HG02885 (cell line): ENCODE results near the gene TEX51.

Source experiments
- ATAC-seq: cut with Tn5 transposase; IDR thresholded peaks from one replicate; pipeline ENCODE4 v1.9.1; 2021; ENCODE audit warnings: mild to moderate bottlenecking; ENCODE audit not compliant: unreplicated experiment, poor library complexity

The TEX51 gene

DNA sequence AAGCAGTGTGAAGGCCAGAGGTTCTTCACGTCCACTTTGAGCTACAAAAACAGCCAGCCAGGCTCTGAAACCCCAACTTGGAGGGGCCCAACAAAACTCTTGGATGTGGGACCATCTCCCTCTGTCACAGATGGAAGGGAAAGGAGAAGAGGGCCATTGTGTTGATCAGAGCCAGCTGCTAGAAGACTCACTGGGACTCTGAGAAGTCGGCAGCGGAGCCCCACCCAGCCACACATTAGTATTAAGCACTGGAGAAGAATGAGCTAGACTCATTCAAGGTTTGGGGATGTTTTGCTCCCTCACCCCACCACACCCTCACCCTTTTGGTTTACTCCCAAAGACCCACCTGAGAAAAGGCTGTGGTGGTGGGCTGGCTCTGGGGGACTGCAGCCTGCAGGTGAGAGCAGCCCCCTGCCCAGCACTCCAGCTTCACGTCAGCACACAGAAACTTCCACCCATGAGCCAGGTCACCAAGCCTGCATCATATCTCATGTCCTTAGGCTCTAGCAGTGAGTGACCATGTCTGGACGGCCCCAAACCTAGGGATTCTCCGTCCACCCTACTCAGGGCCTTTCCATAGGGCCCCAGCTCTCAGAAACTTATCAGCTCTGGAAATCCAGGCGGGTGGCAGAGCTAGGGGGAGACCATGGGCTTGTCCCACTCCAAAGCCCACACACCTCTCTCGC is 12.6 kb downstream of the TEX51 start:
- no peak for ATAC-seq

DNA sequence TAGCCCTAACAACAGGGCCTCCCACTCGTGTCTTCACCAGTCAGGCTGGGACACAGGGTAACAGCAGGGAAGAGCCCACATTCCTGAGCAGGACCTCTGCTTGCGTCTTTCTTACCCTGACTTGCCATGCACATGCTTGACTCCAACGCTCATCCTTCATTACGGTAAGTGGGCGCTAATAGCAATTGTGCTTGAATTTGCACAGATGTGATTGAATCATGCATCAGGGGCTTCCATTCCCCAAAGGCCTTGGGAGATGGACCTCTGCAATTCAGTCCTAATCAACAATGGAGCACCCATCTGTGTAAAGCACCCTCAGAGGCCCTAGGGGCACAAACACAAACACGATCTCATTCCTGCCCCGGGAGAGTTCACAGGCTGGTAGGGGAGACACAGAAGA is 13.5 kb downstream of the TEX51 start:
- no peak for ATAC-seq

GRCh38 chr2:126913329-126913728 is 14.6 kb downstream of the TEX51 start:
- no peak for ATAC-seq

GRCh38 chr2:126913881-126914615 is 15.4 kb downstream of the TEX51 start:
- ATAC-seq, result no peak

DNA sequence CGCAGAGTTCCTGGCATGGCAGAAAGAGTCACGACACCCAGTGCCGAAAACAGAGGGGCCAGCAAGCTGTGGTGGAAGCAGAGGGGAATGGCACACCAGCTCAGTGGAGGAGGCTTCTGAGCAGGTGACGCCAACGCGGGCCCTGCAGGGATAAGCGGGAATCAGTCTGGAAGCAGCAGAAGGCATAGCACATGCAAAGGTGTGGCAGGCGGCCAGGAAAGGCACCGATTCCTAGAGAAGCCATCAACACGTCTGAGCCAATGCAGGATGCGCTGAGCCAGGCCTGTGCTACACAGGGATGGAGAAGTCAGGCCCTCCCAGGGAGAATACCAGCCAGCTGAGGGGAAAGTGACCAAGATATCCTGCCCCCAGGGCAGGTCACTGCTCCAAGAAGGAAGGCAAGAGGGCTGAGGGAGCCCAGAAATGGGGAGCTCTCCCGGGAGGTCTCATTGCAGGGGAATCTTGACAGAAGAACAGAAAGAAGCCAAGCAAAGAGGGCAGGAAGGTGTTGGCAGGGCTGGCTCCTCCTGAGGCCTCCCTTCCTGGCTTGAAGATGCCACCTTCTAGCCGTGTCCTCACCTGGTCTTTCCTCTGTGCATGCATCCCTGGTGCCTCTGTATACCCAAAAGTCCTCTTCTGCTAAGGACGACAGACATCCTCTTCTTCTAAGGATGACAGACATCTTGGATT is 16.3 kb downstream of the TEX51 start:
- ATAC-seq, result no peak

DNA sequence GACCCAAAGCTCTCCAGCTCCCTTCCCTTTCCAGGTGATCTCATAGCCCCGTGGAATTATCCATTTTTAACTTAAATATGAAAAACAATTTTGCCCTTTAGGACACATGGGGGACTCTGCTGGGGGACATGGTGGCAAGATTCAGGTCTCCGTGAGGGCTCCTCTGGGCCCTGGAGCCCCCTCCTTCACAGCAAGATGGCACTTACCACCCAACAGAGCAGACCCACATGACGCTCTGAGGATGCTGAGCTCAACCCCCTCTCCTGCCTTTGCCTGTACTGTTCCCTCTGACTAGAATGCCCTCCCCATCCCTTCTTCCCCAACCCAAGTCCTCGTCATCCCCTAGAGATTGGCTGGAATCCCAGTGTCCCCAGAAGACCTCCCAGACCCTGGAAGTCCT is 17.2 kb downstream of the TEX51 start:
- ATAC-seq, result no peak

GRCh38 chr2:126916744-126917143 is 18.1 kb downstream of the TEX51 start:
- no peak for ATAC-seq

- ATAC-seq, result no peak
Measured at GRCh38 chr2:126921066-126921465, 22.4 kb downstream of the TEX51 start.

DNA sequence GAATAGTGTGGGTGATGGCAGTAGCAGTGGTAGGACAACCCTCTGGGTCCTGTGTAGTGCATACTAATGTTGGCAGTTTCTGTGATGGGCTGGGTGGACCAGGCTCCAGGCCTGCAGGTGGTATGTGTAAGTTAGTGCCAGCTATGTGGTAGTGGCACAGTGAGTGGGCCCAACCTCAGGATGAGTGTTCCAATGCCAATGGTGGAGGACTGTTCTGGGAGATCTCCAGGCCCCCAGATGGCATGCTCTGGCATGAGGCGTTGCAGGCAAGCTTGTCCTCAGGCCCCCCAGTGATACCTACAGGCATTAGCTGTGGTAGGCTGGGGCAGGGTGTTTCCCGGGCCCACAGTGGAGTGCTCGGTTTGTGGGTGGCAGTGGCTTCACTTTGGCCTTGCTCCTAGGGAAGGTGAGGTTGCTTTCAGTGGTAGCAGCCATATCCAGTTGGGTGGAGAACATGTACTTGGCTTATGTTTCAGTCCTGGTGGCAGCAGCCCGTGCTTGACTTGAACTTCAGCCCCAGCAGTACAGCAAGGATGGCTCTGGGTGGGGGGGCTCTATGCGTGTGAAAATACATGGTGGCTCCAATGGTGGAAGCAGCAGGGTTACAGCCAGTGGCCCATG is 32.4 kb downstream of the TEX51 start:
- no peak for ATAC-seq

DNA sequence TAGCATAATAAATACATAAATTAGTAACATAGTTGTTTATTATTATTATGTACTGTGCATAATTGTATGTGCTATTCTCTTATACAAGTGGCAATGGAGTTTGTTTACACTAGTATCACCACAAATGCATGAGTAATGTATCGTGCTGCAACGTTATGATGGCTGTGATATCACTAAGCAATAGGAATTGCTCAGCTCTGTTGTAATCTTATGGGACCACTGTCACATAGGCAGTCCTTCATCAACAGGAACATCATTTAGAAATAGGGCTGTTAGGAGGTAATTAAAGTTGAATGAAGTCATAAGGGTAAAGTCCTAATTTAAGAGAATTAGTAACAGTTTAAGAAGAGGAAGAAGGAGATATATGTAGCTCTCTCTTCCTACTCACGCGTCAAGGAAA is 33.8 kb downstream of the TEX51 start:
- no peak for ATAC-seq

DNA sequence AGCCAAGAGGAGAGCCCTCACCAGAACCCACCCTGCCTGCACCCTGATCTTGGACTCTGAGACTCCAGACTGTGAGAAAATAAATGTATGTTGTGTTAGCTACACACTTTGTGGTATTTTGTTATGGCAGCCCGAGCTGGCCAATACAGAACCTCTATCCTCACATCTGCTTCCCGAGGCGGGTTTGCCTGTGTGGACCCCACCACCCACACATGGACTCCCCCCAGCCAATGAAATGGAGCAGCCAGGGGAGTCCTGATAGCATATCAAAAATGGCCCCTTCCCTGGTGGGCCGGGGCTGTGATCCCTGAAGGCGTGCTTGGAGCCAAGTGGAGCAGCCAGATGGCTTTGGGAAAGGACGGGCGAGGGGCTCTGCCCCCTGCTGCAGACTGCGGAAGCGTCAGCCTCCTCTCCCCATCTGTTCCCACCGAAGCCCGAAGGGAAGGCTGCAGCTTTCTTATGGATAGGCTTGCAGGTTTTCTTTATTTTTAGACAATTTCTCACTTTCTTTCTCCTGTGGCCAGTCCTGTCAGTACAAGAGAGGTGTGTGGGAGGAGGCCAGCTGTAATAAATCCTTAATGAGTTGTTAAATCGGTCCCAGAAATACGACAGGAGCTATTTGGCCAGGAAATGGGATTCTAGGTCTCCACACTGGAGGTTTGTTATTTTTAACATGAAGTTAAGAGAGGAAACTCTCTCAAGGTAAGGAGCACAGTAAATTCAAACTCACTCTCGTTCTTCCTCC is 34.4 kb downstream of the TEX51 start:
- no peak for ATAC-seq

DNA sequence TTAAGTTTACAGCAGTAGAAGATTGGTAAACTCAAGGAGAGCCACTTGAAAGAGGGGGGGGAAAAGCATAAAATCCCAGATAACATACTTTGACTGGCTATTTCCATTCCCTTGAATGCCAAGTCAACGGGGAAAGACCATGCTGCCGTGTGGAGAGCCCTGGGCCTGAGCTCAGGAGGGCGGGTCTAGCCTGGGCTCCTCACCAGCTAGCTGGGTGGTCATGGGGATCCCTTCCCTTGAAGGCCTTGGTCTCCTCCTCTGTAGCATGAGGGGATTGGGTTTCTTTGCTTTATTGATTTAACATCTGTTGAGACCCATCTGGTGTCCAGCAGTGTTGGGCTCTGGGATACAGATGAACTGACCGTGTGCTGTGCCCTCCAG is 35.0 kb downstream of the TEX51 start:
- ATAC-seq, result no peak

- no peak for ATAC-seq
Measured at GRCh38 chr2:126934809-126935208, 36.1 kb downstream of the TEX51 start.

DNA sequence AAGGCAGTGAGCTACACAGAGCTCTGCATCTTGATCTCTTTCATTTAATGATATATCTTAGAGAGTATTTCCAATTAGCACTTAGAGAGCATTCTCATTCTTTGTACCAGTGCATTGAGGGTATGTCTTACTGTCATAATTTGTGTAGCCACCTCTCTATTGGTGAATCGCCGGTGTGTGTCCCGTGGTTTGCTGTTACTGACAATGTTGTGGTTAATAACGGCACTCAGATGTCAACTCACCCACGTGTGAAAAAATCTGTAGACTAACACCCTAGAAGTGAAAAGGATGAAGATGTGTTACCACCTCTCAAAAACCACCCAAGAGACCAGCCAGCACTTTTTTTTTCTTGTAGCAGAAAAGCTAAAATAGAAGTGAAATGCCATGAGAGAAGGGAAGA is 37.1 kb downstream of the TEX51 start:
- ATAC-seq, result no peak

- ATAC-seq, result no peak
Measured at GRCh38 chr2:126936219-126936723, 37.6 kb downstream of the TEX51 start.

GRCh38 chr2:126940331-126940730 is 41.6 kb downstream of the TEX51 start:
- no peak for ATAC-seq

DNA sequence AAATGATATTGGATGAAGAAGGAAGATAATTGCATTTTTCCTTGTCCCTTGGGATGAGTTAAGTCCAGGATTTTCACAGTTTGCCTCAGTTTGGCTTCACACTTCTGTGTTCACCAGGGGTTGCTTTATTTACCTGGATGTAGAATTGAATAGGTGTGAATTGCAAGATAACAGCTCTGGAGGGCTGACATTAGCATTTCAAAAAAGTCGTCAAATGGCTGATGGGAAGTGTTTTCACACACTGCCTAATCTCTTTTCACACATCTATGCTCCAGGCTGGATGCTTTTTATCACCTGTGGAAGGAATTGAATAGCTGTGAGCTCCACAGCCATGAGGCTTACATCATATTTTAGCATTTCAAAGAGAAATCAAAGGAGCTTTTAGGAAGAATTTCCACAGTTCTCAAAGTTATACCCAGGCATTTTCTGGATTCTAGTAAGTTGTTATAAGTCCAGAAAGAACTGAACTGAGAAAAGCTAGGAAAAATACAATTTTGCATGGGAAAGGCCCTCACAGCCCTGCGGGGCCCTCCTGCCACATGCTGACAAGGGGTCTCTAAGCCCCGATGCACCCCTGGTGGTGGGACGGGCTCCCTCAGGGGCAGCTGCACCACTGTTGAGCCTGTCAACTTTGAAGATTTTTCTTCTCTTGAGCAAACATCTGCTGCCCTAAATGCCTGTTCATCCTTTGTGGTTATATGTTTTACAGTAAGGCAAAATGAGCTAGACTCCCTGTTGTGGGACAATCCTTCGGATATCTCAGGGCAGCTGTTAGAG is 43.9 kb downstream of the TEX51 start:
- ATAC-seq, result no peak

GRCh38 chr2:126943612-126944348 is 45.1 kb downstream of the TEX51 start:
- ATAC-seq, result no peak

DNA sequence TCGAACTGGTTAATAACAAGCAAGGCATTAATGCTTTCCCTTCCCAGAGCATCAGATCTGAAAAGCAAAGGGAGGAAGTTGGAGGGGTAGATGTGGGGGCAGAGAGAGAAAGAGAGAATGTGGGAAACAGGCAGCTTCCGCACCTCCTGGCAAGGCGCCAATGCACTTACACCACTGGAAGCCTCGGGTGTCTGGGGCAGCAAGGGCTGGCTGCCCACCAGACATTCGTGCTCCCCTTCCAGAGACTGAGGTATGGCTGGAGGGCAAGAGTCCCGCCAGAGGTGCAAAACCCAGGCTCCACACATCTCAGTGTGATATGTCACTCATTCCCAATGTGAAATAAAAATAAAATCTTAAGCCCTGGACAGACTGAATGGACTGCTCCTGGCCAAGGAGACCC is 46.4 kb downstream of the TEX51 start:
- no peak for ATAC-seq
